Smooth muscle cell (in vitro differentiated cells): Measurements from ENCODE around the gene SURF4. TPM values are rescaled to one million over a fixed set of nuclear protein-coding genes. Genes with fewer than 3 reads are reported as not detected.

Source experiments
- DNase-seq: peaks from one replicate; lab custom pipeline; 2025; ENCODE audit not compliant: unreplicated experiment; lab: John Stamatoyannopoulos, UW
- H2AFZ ChIP-seq: fragments of 200-600 bp; sonication (generic); 2 replicates; pipeline ENCODE4 v1.6.0; 2016; ENCODE audit warnings: antibody characterized with exemption, low read depth, mild to moderate bottlenecking
- H3F3A ChIP-seq: fragments of 200-600 bp; sonication (generic); 2 replicates; pipeline ENCODE4 v1.6.0; 2017; ENCODE audit warnings: antibody characterized with exemption, low read depth
- H3K27ac ChIP-seq: fragments of 200-600 bp; sonication (generic); 2 replicates; pipeline ENCODE4 v1.5.1; 2016; ENCODE audit warnings: low read depth, mild to moderate bottlenecking
- H3K27me3 ChIP-seq: fragments of 200-600 bp; sonication (generic); 2 replicates; pipeline ENCODE4 v1.6.1; 2016; ENCODE audit warnings: low read depth, mild to moderate bottlenecking
- H3K36me3 ChIP-seq: fragments of 200-600 bp; sonication (generic); 2 replicates; pipeline ENCODE4 v1.5.1; 2016; ENCODE audit warnings: low read depth
- H3K4me1 ChIP-seq: fragments of 200-600 bp; sonication (generic); 2 replicates; pipeline ENCODE4 v1.5.1; 2016; ENCODE audit warnings: low read depth
- H3K4me2 ChIP-seq: fragments of 200-600 bp; sonication (generic); 2 replicates; pipeline ENCODE4 v1.6.0; 2016; ENCODE audit warnings: mild to moderate bottlenecking
- H3K4me3 ChIP-seq: fragments of 200-600 bp; sonication (generic); 2 replicates; pipeline ENCODE4 v1.5.1; 2016; ENCODE audit warnings: mild to moderate bottlenecking
- H3K79me2 ChIP-seq: fragments of 200-600 bp; sonication (generic); 2 replicates; pipeline ENCODE4 v1.6.0; 2016; ENCODE audit warnings: low read depth, mild to moderate bottlenecking
- H3K9ac ChIP-seq: fragments of 200-600 bp; sonication (generic); 2 replicates; pipeline ENCODE4 v1.6.0; 2016; ENCODE audit warnings: low read depth
- H3K9me3 ChIP-seq: fragments of 200-600 bp; sonication (generic); replicated peaks from 2 replicates; pipeline ENCODE4 v1.5.1; 2016; ENCODE audit warnings: low read depth
- H4K20me1 ChIP-seq: fragments of 200-600 bp; sonication (generic); 2 replicates; pipeline ENCODE4 v1.6.0; 2016; ENCODE audit warnings: low read depth
- CTCF ChIP-seq: fragments of 200-600 bp; sonication (generic); IDR thresholded peaks from 2 replicates; pipeline ENCODE4 v1.5.1; 2017; ENCODE audit warnings: borderline replicate concordance, mild to moderate bottlenecking, antibody characterized with exemption; ENCODE audit not compliant: insufficient read depth, poor library complexity, severe bottlenecking
- WGBS: methylation state at CpG from one replicate; pipeline ENCODE4 v1.1.7; 2016; ENCODE audit warnings: low lambda C conversion rate; 5-methylcytosine and 5-hydroxymethylcytosine counted together
- polyA plus RNA-seq: library from polyadenylated mRNA; unstranded; fragments of >200 nt; fragmentation: Nextera tagmentation; extraction: Ambion mirVana; gene quantifications from 2 replicates; pipeline ENCODE4 v1.2.1, GENCODE V29; 2016
- total RNA-seq: library from RNA; depleted of rRNA; stranded (reverse); fragments of >200 nt; gene quantifications from 2 replicates; pipeline ENCODE4 v1.2.3, GENCODE V29; 2014

The SURF4 gene
- total and polyA plus RNA-seq, 2 experiments from 2014 or later, result 353 to 396 TPM

- DNase-seq, result peak; percentile 44
- H2AFZ ChIP-seq, result no peak within 1 kb of the TSS
- H3K4me3 ChIP-seq, result peak within 1 kb of the TSS; percentile 73
- peaks cover 12% of the 10 kb centered on the region for H3K4me1 ChIP-seq
- H3K9ac ChIP-seq, result peak within 1 kb of the TSS; percentile 77
- H3K36me3 ChIP-seq, result no peaks in the 10 kb centered on the region
- no peak for TF ChIP-seq CTCF
- peak within 1 kb of the TSS; percentile 96 for H3K4me2 ChIP-seq
- no peaks in the 10 kb centered on the region for H3K27me3 ChIP-seq
- peak within 1 kb of the TSS; percentile 51 for H3K27ac ChIP-seq
- H3F3A ChIP-seq, result peaks cover 45% of the 10 kb centered on the region
- H3K79me2 ChIP-seq, result peaks cover 23% of the 10 kb centered on the region
- H4K20me1 ChIP-seq, result peaks cover 64% of the 10 kb centered on the region
- WGBS, result 2% methylated on average over 44 of the region's 78 CpGs
- H3K9me3 ChIP-seq, result no peaks in the 10 kb centered on the region
Measured at GRCh38 chr9:133356391-133357091, 19.3 kb downstream of the SURF4 start, which contains the start of the genes SURF1 and SURF2. SURF1 (minus strand) TSS chr9:133356487; CDS start chr9:133356453, 34 bp downstream. SURF2 (plus strand) TSS chr9:133356550; CDS start chr9:133356593, 43 bp downstream.

- Histone ChIP-seq H3K9ac (peak overlapping the region; percentile 75), H3K9me3 (no peaks in the 10 kb centered on the region), H3F3A (peaks cover 45% of the 10 kb centered on the region), H3K79me2 (peaks cover 23% of the 10 kb centered on the region), H2AFZ (no peak overlapping the region), H3K4me1 (peaks cover 12% of the 10 kb centered on the region), H3K36me3 (no peaks in the 10 kb centered on the region), H3K4me3 (peak overlapping the region; percentile 73), H3K4me2 (peak overlapping the region; percentile 96), H4K20me1 (peaks cover 63% of the 10 kb centered on the region), H3K27ac (peak overlapping the region; percentile 51), H3K27me3 (no peaks in the 10 kb centered on the region)
- 4% methylated on average over 20 of the region's 31 CpGs for WGBS
- no peak for DNase-seq
- TF ChIP-seq CTCF, result no peak
Measured at GRCh38 chr9:133355881-133356357, 19.9 kb downstream of the SURF4 start.

GRCh38 chr9:133354766-133355165 lies 21.1 kb downstream of the SURF4 start:
- H3K9me3 ChIP-seq, result no peaks in the 10 kb centered on the region
- no peak overlapping the region for H3K9ac ChIP-seq
- peaks cover 12% of the 10 kb centered on the region for H3K4me1 ChIP-seq
- peaks cover 25% of the 10 kb centered on the region for H3K79me2 ChIP-seq
- H3K4me3 ChIP-seq, result no peak overlapping the region
- H3K27me3 ChIP-seq, result no peaks in the 10 kb centered on the region
- TF ChIP-seq CTCF, result no peak
- H3K27ac ChIP-seq, result no peak overlapping the region
- 94% methylated on average over 7 of the region's 7 CpGs for WGBS
- no peak for DNase-seq
- peaks cover 63% of the 10 kb centered on the region for H4K20me1 ChIP-seq
- H3K4me2 ChIP-seq, result no peak overlapping the region
- no peak overlapping the region for H2AFZ ChIP-seq
- H3F3A ChIP-seq, result peaks cover 47% of the 10 kb centered on the region
- no peaks in the 10 kb centered on the region for H3K36me3 ChIP-seq
